DND-41 (cell line): Measurements from ENCODE around the gene MLIP.

Experiments
- ATAC-seq: fragments of 200-7000 bp; cut with Tn5 transposase; 3 replicates; pipeline ENCODE4 v1.9.1; 2021; ENCODE audit warnings: low read depth; ENCODE audit not compliant: insufficient read depth
- DNase-seq: peaks from one replicate; pipeline ENCODE4 v3.0.0-alpha.2; 2020
- H2AFZ ChIP-seq: 2 replicates; pipeline ENCODE4 v1.6.0; 2012; ENCODE audit warnings: low read depth, low read length
- H3K27ac ChIP-seq: 2 replicates; pipeline ENCODE4 v1.5.1; 2012; ENCODE audit warnings: low read length, inconsistent platforms
- H3K27me3 ChIP-seq: fragments of 200-600 bp; sonication (generic); 2 replicates; pipeline ENCODE4 v1.6.0; 2012; ENCODE audit warnings: low read length, mild to moderate bottlenecking, inconsistent platforms; ENCODE audit not compliant: insufficient read depth, poor library complexity
- H3K36me3 ChIP-seq: 2 replicates; pipeline ENCODE4 v1.5.1; 2012; ENCODE audit warnings: low read length, inconsistent platforms; ENCODE audit not compliant: insufficient read depth
- H3K4me1 ChIP-seq: 2 replicates; pipeline ENCODE4 v1.5.1; 2012; ENCODE audit warnings: mild to moderate bottlenecking, low read length; ENCODE audit not compliant: insufficient read depth
- H3K4me2 ChIP-seq: 2 replicates; pipeline ENCODE4 v1.6.0; 2012; ENCODE audit warnings: mild to moderate bottlenecking, moderate library complexity, low read length, inconsistent platforms; ENCODE audit not compliant: insufficient read depth
- H3K4me3 ChIP-seq, 2 experiments: fragments of 200-600 bp in 1 of 2; shearing (Covaris generic) in 1 of 2; 2 replicates each; pipeline ENCODE4 v1.5.1; 2012 to 2016; ENCODE audit warnings: inconsistent platforms in 2 of 2, low read length in 2 of 2, mild to moderate bottlenecking in 2 of 2, low read depth in 1 of 2, moderate library complexity in 1 of 2
- H3K79me2 ChIP-seq: 2 replicates; pipeline ENCODE4 v1.6.0; 2012; ENCODE audit warnings: low read length, inconsistent platforms; ENCODE audit not compliant: insufficient read depth
- H3K9ac ChIP-seq: 2 replicates; pipeline ENCODE4 v1.6.0; 2012; ENCODE audit warnings: low read depth, mild to moderate bottlenecking, inconsistent platforms, low read length, moderate library complexity
- H3K9me3 ChIP-seq: 2 replicates; pipeline ENCODE4 v1.5.1; 2012; ENCODE audit warnings: low read length, moderate library complexity, mild to moderate bottlenecking, inconsistent platforms; ENCODE audit not compliant: insufficient read depth, severe bottlenecking
- H4K20me1 ChIP-seq: 2 replicates; pipeline ENCODE4 v1.6.0; 2012; ENCODE audit warnings: low read length; ENCODE audit not compliant: insufficient read depth
- CTCF ChIP-seq: IDR thresholded peaks from 2 replicates; pipeline ENCODE4 v1.5.1; 2012; ENCODE audit warnings: borderline replicate concordance, low read length, moderate library complexity, mild to moderate bottlenecking; ENCODE audit not compliant: poor library complexity, severe bottlenecking; ENCODE audit errors: extremely low read depth
- EZH2 ChIP-seq: IDR thresholded peaks from 3 replicates; pipeline ENCODE4 v1.6.1; 2012; ENCODE audit warnings: borderline replicate concordance, low read depth, mild to moderate bottlenecking, moderate library complexity, low read length, inconsistent platforms; ENCODE audit not compliant: severe bottlenecking

Gene MLIP

GRCh38 chr6:54085047-54085446 is 26.2 kb upstream of the MLIP start:
- no peak overlapping the region for H3K4me2 ChIP-seq
- H3K79me2 ChIP-seq, result no peaks in the 10 kb centered on the region
- no peaks in the 10 kb centered on the region for H4K20me1 ChIP-seq
- H3K27ac ChIP-seq, result no peak overlapping the region
- H3K27me3 ChIP-seq, result peaks cover 15% of the 10 kb centered on the region
- no peaks in the 10 kb centered on the region for H3K36me3 ChIP-seq
- ATAC-seq, result no peak
- H3K9me3 ChIP-seq, result no peaks in the 10 kb centered on the region
- no peak for DNase-seq
- no peak overlapping the region for H2AFZ ChIP-seq
- TF ChIP-seq EZH2 (no peak), CTCF (no peak)
- no peaks in the 10 kb centered on the region for H3K4me1 ChIP-seq
- no peak overlapping the region for H3K4me3 ChIP-seq
- H3K9ac ChIP-seq, result no peak overlapping the region

GRCh38 chr6:54085541-54085940 is 25.7 kb upstream of the MLIP start:
- DNase-seq (no peak), ATAC-seq (no peak)
- H3K27ac ChIP-seq, result no peak overlapping the region
- H2AFZ ChIP-seq, result no peak overlapping the region
- no peak overlapping the region for H3K9ac ChIP-seq
- H3K4me2 ChIP-seq, result no peak overlapping the region
- no peaks in the 10 kb centered on the region for H3K9me3 ChIP-seq
- H3K36me3 ChIP-seq, result no peaks in the 10 kb centered on the region
- TF ChIP-seq CTCF, result no peak
- TF ChIP-seq EZH2, result no peak
- no peaks in the 10 kb centered on the region for H4K20me1 ChIP-seq
- H3K79me2 ChIP-seq, result no peaks in the 10 kb centered on the region
- no peak overlapping the region for H3K4me3 ChIP-seq
- H3K27me3 ChIP-seq, result peaks cover 15% of the 10 kb centered on the region
- H3K4me1 ChIP-seq, result no peaks in the 10 kb centered on the region

DNA sequence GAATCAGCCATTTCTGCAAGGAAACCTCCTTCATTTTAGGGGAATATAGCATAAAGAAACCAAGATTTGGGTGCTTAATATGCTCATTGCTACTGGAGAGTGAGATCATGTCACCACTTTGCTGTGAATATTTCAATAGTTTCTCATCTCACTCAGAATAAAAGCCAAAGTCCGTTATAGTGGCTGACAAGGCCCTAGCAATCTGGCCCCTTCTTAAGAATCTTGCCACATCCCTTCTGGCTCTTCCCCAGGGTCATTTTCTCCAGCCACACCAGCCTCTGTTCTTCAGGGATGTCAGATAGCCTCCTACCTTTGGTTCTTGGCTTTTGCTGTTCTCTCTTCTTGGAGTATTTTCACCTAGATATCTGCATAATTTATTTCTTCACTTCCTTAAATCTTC is 24.8 kb upstream of the MLIP start:
- no peak for TF ChIP-seq CTCF
- TF ChIP-seq EZH2, result no peak
- no peaks in the 10 kb centered on the region for H3K36me3 ChIP-seq
- H3K27ac ChIP-seq, result no peak overlapping the region
- peaks cover 15% of the 10 kb centered on the region for H3K27me3 ChIP-seq
- no peak overlapping the region for H2AFZ ChIP-seq
- no peak overlapping the region for H3K4me3 ChIP-seq
- H3K9me3 ChIP-seq, result no peaks in the 10 kb centered on the region
- H3K79me2 ChIP-seq, result no peaks in the 10 kb centered on the region
- H3K4me1 ChIP-seq, result no peaks in the 10 kb centered on the region
- no peak overlapping the region for H3K4me2 ChIP-seq
- ATAC-seq (no peak), DNase-seq (no peak)
- H4K20me1 ChIP-seq, result no peaks in the 10 kb centered on the region
- H3K9ac ChIP-seq, result no peak overlapping the region

DNA sequence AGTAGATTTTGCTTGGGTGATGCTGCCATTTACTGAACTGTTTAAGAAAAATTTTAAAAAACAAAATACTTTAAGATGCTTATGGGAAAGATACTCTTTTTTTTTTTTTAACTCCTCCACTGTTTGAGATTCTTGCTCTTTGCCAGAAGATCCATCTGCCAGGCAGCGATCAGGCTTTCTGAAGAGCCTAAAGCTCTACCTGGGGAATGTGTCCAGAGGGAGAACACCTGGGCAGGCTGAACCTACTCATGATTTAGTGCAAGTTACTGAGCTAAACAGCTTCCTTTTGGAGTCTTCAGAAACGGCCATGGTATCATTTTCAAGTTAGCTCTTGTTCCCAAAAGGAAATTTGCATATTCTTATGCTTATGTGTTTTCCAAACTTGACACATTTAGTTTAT is 23.5 kb upstream of the MLIP start:
- peaks cover 15% of the 10 kb centered on the region for H3K27me3 ChIP-seq
- H3K4me2 ChIP-seq, result no peak overlapping the region
- H3K9me3 ChIP-seq, result no peaks in the 10 kb centered on the region
- no peak overlapping the region for H3K4me3 ChIP-seq
- H3K27ac ChIP-seq, result no peak overlapping the region
- no peaks in the 10 kb centered on the region for H4K20me1 ChIP-seq
- no peaks in the 10 kb centered on the region for H3K79me2 ChIP-seq
- H3K36me3 ChIP-seq, result no peaks in the 10 kb centered on the region
- TF ChIP-seq CTCF (no peak), EZH2 (no peak)
- DNase-seq (no peak), ATAC-seq (no peak)
- no peak overlapping the region for H2AFZ ChIP-seq
- H3K4me1 ChIP-seq, result no peaks in the 10 kb centered on the region
- no peak overlapping the region for H3K9ac ChIP-seq
